ENCODE data around the gene UNC13B. TPM values are rescaled to one million over a fixed set of nuclear protein-coding genes. Genes with fewer than 3 reads are reported as not detected.

Gene UNC13B
- total RNA-seq, 3 donors from 2014 or later = 1.6 to 2.8 (median 2.0) TPM

DNA sequence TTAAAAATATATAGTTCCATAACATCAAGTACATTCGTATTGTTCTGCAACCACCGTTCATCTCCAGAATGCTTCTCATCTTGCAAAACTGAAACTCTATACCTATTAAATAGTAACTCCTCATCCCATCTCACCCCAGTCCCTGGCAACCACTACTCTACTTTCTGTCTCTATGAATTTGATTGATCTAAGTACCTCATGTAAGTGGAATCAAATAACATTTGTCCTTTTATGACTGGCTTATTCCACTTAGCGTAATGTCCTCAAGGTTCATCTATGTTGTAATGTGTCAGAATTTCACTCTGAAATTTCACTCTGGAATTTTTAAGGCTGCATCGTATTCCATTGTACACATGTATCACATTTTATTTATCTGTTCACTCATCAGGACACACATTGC, 196.0 kb downstream of the UNC13B start:
- H3K36me3 Mint-ChIP-seq (ENCODE audit: insufficient read depth) = no peaks in the 10 kb centered on the region
- no peaks in the 10 kb centered on the region for H3K9me3 Mint-ChIP-seq
- no peak overlapping the region for H3K4me3 Mint-ChIP-seq
- ATAC-seq = no peak
- no peaks in the 10 kb centered on the region for H3K4me1 Mint-ChIP-seq (ENCODE audit: low read depth)
- H3K27me3 Mint-ChIP-seq (ENCODE audit: low read depth) = peaks cover 7% of the 10 kb centered on the region
- no peak for DNase-seq

DNA sequence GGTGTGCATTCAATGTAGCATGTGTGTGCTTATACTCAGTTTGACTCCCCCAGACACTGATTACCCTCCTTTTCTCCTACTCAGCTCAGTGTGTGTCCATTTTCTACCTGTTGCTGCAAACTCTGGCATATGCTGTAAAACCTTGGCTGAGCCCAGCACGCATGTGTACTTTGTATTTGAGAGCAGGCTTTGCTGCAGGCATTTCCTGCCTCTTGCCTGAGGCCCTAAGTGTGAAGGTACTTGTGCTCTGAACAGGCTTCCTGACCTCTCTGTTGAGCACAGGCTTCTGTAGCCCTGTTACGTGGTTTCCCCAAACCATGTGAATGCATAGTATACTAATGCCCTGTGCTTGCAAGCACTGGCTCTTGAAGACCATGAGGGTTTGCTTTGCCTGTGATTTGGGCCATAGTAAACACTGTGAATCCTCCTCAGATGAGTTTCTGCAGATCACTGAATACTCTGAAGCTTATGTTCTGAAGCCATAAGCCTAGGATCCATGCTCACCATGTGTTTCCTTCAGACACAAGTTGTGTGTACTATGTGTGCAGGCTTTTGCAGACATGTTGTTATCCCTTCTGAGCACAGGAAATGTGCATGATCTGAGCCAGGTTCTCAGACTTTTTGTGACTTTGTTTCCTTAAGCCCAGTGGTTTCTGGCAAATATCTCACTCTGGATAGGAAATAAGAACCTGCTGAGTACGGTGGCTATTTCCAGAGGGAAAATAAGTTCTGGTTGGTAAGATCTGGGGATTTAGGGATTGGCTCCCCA, 203.2 kb downstream of the UNC13B start:
- DNase-seq (no peak), ATAC-seq (no peak)
- Mint-ChIP-seq H3K4me1 (ENCODE audit: low read depth) (no peaks in the 10 kb centered on the region), H3K9me3 (no peaks in the 10 kb centered on the region), H3K4me3 (no peak overlapping the region), H3K27me3 (ENCODE audit: low read depth) (peaks cover under 1% of the 10 kb centered on the region), H3K36me3 (ENCODE audit: insufficient read depth) (no peaks in the 10 kb centered on the region)

DNA sequence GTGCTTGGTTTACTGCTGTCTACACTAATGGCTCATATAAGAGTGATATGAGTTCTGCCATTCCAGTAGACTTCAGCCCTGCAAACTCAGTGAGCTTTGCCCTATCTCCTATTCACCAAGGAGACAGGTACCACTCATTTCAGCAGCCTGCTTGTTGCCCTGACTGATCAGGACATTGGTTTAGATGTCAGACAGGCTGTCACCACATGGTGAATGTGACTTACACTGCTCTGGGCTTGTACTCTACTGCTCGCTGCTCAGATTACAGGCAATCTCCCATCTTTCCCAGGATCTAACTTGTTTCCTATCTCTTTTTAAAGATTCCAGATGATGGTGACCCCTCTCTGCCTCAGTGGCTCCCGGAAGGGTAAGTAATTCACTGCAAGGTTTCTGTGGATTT, 204.8 kb downstream of the UNC13B start:
- ATAC-seq = no peak
- H3K4me1 Mint-ChIP-seq (ENCODE audit: low read depth) = no peaks in the 10 kb centered on the region
- no peak for DNase-seq

DNA sequence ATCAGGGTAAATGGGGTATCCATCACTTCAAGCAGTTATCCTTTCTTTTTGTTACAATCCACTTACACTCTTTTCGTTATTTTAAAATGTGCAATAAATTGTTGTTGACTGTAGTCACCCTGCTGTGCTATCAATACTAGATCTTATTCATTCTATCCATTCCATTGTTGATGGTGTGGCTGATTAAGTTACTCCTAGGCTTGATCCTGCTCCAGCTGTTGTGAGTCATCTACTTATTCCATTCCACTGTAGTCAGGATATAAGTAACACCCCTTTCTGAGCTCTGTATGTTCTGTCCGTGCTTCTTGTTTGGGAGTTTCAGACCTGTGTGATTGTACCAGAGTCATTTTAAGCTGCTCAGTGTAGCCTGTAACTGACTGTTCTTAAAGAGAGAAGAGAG, 205.6 kb downstream of the UNC13B start:
- no peaks in the 10 kb centered on the region for H3K36me3 Mint-ChIP-seq (ENCODE audit: insufficient read depth)
- no peaks in the 10 kb centered on the region for H3K9me3 Mint-ChIP-seq
- DNase-seq (no peak), ATAC-seq (no peak)
- H3K4me3 Mint-ChIP-seq = no peak overlapping the region
- no peaks in the 10 kb centered on the region for H3K4me1 Mint-ChIP-seq (ENCODE audit: low read depth)
- H3K27me3 Mint-ChIP-seq (ENCODE audit: low read depth) = no peaks in the 10 kb centered on the region

More for the DNA sequence above, 204.8 kb downstream of the UNC13B start:
- Mint-ChIP-seq H3K9me3 (no peaks in the 10 kb centered on the region), H3K27me3 (ENCODE audit: low read depth) (no peaks in the 10 kb centered on the region), H3K4me3 (no peak overlapping the region), H3K36me3 (ENCODE audit: insufficient read depth) (no peaks in the 10 kb centered on the region)

DNA sequence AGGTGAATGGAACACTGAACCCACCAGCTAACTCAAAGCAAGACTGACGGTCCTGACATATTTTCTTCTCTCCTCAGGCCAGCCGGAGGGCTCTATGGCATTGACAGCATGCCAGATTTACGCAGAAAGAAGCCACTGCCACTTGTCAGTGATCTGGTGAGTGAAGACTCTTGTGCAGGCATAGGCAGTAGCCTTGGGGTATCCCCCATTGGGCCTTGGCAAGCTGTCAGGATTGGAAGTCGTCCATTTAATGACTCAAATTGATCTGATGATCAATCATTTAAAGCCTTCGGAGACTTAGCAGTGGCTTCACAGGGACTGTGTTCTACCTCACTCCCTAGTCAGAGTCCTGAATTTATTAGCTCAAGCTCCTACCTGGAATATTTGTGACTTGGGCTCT, 208.4 kb downstream of the UNC13B start:
- no peaks in the 10 kb centered on the region for H3K4me1 Mint-ChIP-seq (ENCODE audit: low read depth)
- DNase-seq = no peak
- no peaks in the 10 kb centered on the region for H3K9me3 Mint-ChIP-seq
- no peaks in the 10 kb centered on the region for H3K36me3 Mint-ChIP-seq (ENCODE audit: insufficient read depth)
- no peak for ATAC-seq
- H3K27me3 Mint-ChIP-seq (ENCODE audit: low read depth) = peaks cover 2% of the 10 kb centered on the region
- no peak overlapping the region for H3K4me3 Mint-ChIP-seq

DNA sequence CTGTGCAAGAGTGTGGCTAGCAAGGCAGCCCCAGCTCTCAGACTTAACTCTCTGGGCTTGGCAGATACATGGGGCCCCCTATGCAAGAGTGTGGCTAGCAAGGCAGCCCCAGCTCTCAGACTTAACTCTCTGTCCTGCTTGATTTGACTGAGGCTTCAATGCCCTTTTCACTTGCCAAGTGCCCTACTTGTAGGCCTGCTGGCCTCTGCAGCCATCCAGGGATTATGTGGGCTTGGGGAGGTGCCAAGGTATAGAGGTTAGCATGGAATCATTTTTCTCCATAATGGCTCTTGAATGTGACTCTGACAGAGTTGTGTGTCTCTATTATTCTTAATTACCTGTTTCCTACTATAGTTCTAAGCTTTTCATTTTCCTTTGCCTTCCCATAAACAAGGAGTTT, 212.6 kb downstream of the UNC13B start:
- DNase-seq (no peak), ATAC-seq (no peak)
- Mint-ChIP-seq H3K4me1 (ENCODE audit: low read depth) (no peaks in the 10 kb centered on the region), H3K9me3 (no peaks in the 10 kb centered on the region), H3K36me3 (ENCODE audit: insufficient read depth) (no peaks in the 10 kb centered on the region), H3K27me3 (ENCODE audit: low read depth) (peaks cover 2% of the 10 kb centered on the region), H3K4me3 (no peak overlapping the region)

GRCh38 chr9:35374910-35375309, 213.1 kb downstream of the UNC13B start:
- H3K4me3 Mint-ChIP-seq = no peak overlapping the region
- no peak for DNase-seq
- H3K9me3 Mint-ChIP-seq = no peaks in the 10 kb centered on the region
- H3K36me3 Mint-ChIP-seq (ENCODE audit: insufficient read depth) = no peaks in the 10 kb centered on the region
- H3K27me3 Mint-ChIP-seq (ENCODE audit: low read depth) = peaks cover 2% of the 10 kb centered on the region
- ATAC-seq = no peak
- H3K4me1 Mint-ChIP-seq (ENCODE audit: low read depth) = no peaks in the 10 kb centered on the region

DNA sequence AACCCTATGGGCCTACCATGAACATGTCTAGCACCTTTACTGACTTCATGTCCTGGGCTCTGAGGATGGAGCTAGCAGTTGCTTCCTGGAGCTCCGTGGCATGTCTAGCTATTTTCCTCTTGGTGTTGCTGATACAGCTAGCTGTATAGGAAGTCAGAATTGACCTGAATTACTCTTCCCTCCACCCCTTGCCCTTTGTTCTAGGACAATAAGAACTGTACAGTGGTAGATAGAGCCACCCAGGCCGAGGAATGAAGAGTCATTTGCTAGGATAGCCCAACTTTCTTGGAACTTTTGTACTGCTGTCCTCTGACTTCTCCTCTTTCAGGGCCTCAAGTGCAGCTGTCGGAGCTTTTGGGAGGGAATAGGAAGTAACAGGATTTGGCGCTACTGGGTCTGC, 218.2 kb downstream of the UNC13B start:
- no peaks in the 10 kb centered on the region for H3K36me3 Mint-ChIP-seq (ENCODE audit: insufficient read depth)
- no peaks in the 10 kb centered on the region for H3K9me3 Mint-ChIP-seq
- H3K4me3 Mint-ChIP-seq = no peak overlapping the region
- no peak for ATAC-seq
- no peak for DNase-seq
- peaks cover under 1% of the 10 kb centered on the region for H3K27me3 Mint-ChIP-seq (ENCODE audit: low read depth)
- no peaks in the 10 kb centered on the region for H3K4me1 Mint-ChIP-seq (ENCODE audit: low read depth)

GRCh38 chr9:35380619-35381018, 218.8 kb downstream of the UNC13B start:
- H3K4me3 Mint-ChIP-seq = no peak overlapping the region
- H3K9me3 Mint-ChIP-seq = no peaks in the 10 kb centered on the region
- no peak for ATAC-seq
- no peaks in the 10 kb centered on the region for H3K36me3 Mint-ChIP-seq (ENCODE audit: insufficient read depth)
- H3K4me1 Mint-ChIP-seq (ENCODE audit: low read depth) = no peaks in the 10 kb centered on the region
- peaks cover 4% of the 10 kb centered on the region for H3K27me3 Mint-ChIP-seq (ENCODE audit: low read depth)
- DNase-seq = no peak

DNA sequence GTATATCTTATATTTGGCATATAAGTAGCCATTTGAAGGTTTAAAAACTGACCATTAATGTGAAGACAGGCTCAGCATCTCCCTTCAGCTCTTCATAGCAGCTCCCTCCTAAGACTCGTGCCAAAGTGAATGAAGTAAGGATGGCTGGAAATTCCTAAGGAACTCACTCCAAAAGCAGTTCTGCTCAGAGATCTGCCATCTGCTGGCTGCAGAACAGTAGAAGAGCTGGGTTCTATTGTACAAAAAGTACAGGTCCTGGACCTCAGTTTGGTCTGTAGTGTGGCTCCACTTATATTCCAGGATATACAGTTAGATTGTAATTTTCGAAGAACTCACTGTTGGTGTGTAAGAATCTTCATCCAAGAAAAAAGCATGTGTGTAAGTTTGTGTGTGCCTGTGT, 223.2 kb downstream of the UNC13B start:
- H3K4me1 Mint-ChIP-seq (ENCODE audit: low read depth) = no peaks in the 10 kb centered on the region
- H3K4me3 Mint-ChIP-seq = no peak overlapping the region
- no peak for DNase-seq
- no peaks in the 10 kb centered on the region for H3K9me3 Mint-ChIP-seq
- ATAC-seq = no peak
- H3K36me3 Mint-ChIP-seq (ENCODE audit: insufficient read depth) = no peaks in the 10 kb centered on the region
- H3K27me3 Mint-ChIP-seq (ENCODE audit: low read depth) = peaks cover 8% of the 10 kb centered on the region

GRCh38 chr9:35395076-35395705, 233.4 kb downstream of the UNC13B start:
- Mint-ChIP-seq H3K9me3 (no peaks in the 10 kb centered on the region), H3K4me1 (ENCODE audit: low read depth) (no peaks in the 10 kb centered on the region), H3K36me3 (ENCODE audit: insufficient read depth) (no peaks in the 10 kb centered on the region), H3K4me3 (no peak overlapping the region), H3K27me3 (ENCODE audit: low read depth) (no peaks in the 10 kb centered on the region)
- no peak for ATAC-seq
- DNase-seq = no peak

GRCh38 chr9:35395706-35396101, 233.9 kb downstream of the UNC13B start:
- H3K9me3 Mint-ChIP-seq = no peaks in the 10 kb centered on the region
- DNase-seq (no peak), ATAC-seq (no peak)
- no peak overlapping the region for H3K4me3 Mint-ChIP-seq
- no peaks in the 10 kb centered on the region for H3K36me3 Mint-ChIP-seq (ENCODE audit: insufficient read depth)
- H3K4me1 Mint-ChIP-seq (ENCODE audit: low read depth) = no peaks in the 10 kb centered on the region
- H3K27me3 Mint-ChIP-seq (ENCODE audit: low read depth) = no peaks in the 10 kb centered on the region

DNA sequence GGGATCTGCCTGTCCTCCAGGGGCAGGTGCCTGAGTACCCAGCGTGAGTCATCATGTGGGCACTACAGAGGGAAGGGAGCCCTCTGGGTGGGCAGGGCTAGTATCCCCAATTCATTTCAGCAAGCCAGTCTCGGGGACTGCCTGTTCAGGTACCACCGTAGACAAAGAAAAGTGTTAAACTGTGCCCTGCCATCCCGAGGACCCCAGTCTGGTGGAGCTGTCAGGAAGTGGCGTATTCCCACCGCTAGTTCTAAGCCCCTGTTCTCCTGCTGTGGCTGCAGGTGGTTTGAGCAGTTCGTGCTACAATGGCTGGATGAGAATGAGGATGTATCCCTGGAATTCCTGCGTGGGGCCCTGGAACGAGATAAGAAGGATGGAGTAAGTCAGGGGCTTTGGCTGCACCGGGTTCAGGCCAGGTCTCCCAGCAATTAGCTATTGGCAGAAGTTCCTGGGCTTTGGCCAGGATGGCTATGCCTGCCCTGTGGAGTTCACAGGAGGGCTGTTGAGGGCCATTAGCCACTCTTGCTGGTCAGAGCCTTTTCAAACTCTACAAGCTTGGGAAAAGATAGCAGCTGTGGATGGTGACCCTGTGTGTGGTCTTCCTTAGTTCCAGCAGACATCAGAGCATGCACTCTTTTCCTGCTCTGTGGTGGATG, 234.9 kb downstream of the UNC13B start:
- ATAC-seq = no peak
- Mint-ChIP-seq H3K4me1 (ENCODE audit: low read depth) (no peaks in the 10 kb centered on the region), H3K36me3 (ENCODE audit: insufficient read depth) (no peaks in the 10 kb centered on the region), H3K9me3 (no peaks in the 10 kb centered on the region), H3K4me3 (no peak overlapping the region), H3K27me3 (ENCODE audit: low read depth) (no peaks in the 10 kb centered on the region)
- no peak for DNase-seq

DNA sequence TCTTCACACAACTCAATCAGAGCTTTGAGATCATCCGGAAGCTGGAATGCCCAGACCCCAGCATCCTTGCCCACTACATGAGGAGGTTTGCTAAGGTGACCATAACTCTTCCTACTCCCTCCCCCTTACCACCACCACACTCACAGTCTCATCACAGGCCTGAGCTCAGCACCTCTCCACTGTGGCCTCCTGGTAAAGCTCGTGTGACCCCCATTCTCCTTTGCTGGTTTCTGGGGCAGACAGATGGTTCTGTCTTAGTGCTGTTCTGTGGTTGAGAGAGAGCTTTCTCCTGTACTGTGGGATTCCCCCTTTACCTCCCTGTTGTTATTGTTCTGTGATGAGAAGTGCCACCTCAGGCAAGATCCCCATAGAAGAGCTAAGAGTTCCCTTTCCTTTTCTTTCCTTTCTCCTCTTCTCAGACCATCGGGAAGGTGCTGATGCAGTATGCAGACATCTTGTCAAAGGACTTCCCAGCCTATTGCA, 235.4 kb downstream of the UNC13B start:
- DNase-seq (no peak), ATAC-seq (no peak)
- no peaks in the 10 kb centered on the region for H3K4me1 Mint-ChIP-seq (ENCODE audit: low read depth)
- H3K4me3 Mint-ChIP-seq = no peak overlapping the region
- no peaks in the 10 kb centered on the region for H3K9me3 Mint-ChIP-seq
- H3K36me3 Mint-ChIP-seq (ENCODE audit: insufficient read depth) = no peaks in the 10 kb centered on the region
- no peaks in the 10 kb centered on the region for H3K27me3 Mint-ChIP-seq (ENCODE audit: low read depth)

- no peaks in the 10 kb centered on the region for H3K36me3 Mint-ChIP-seq (ENCODE audit: insufficient read depth)
- H3K4me1 Mint-ChIP-seq (ENCODE audit: low read depth) = no peaks in the 10 kb centered on the region
Observed at GRCh38 chr9:35397923-35398322, 236.1 kb downstream of the UNC13B start.

More at GRCh38 chr9:35397923-35398322, 236.1 kb downstream of the UNC13B start:
- Mint-ChIP-seq H3K9me3 (no peaks in the 10 kb centered on the region), H3K27me3 (ENCODE audit: low read depth) (no peaks in the 10 kb centered on the region), H3K4me3 (no peak overlapping the region)
- DNase-seq (no peak), ATAC-seq (no peak)

Data from activated T-cell treated with anti-CD3 and anti-CD28 coated beads, Interleukin-2, amount 50 U/mL, for 4 hours (primary cell).